Activated T-helper 1 cell treated with anti-CD3 and anti-CD28 coated beads, Interleukin-2, amount 50 U/mL, for 16 hours (primary cell): ENCODE data around the gene CDH2.

Experiments
- DNase-seq, 2 donors: peaks; one replicate each; pipeline ENCODE4 v3.0.0-alpha.2; 2020; ENCODE audit warnings: low read depth in 1 of 2, low spot score in 1 of 2

Gene CDH2

GRCh38 chr18:28045880-28046279 is 131.1 kb downstream of the CDH2 start:
- DNase-seq, result no peak

GRCh38 chr18:28045176-28045810 is 131.6 kb downstream of the CDH2 start:
- no peak for DNase-seq

GRCh38 chr18:28044036-28044435 is 132.9 kb downstream of the CDH2 start:
- DNase-seq, result no peak

- DNase-seq, result no peak
These were observed 133.3 kb downstream of the CDH2 start for GRCh38 chr18:28043631-28044030.

GRCh38 chr18:28041366-28041765 is 135.6 kb downstream of the CDH2 start:
- DNase-seq, result no peak

- DNase-seq, result no peak
These were observed 136.2 kb downstream of the CDH2 start for GRCh38 chr18:28040716-28041115.

- no peak for DNase-seq
These were observed 136.7 kb downstream of the CDH2 start for GRCh38 chr18:28040211-28040610.

- no peak for DNase-seq
These were observed 137.2 kb downstream of the CDH2 start for GRCh38 chr18:28039691-28040090.

GRCh38 chr18:28039078-28039477 is 137.9 kb downstream of the CDH2 start:
- DNase-seq, result no peak

- no peak for DNase-seq
These were observed 140.4 kb downstream of the CDH2 start for GRCh38 chr18:28036488-28036887.

GRCh38 chr18:28034567-28034966 is 142.4 kb downstream of the CDH2 start:
- no peak for DNase-seq

GRCh38 chr18:28032177-28032576 is 144.8 kb downstream of the CDH2 start:
- no peak for DNase-seq

- no peak for DNase-seq
These were observed 146.5 kb downstream of the CDH2 start for GRCh38 chr18:28030458-28030857.

GRCh38 chr18:28027755-28028154 is 149.2 kb downstream of the CDH2 start:
- DNase-seq, result no peak

- DNase-seq, result no peak
These were observed 157.4 kb downstream of the CDH2 start for GRCh38 chr18:28019425-28020108.

GRCh38 chr18:28018351-28018750 is 158.6 kb downstream of the CDH2 start:
- no peak for DNase-seq

GRCh38 chr18:28015671-28016070 is 161.3 kb downstream of the CDH2 start:
- no peak for DNase-seq

GRCh38 chr18:28013066-28013465 is 163.9 kb downstream of the CDH2 start:
- no peak for DNase-seq

GRCh38 chr18:28012336-28012735 is 164.6 kb downstream of the CDH2 start:
- DNase-seq, result no peak

- no peak for DNase-seq
These were observed 167.3 kb downstream of the CDH2 start for GRCh38 chr18:28009589-28009988.

- no peak for DNase-seq
These were observed 169.1 kb downstream of the CDH2 start for GRCh38 chr18:28007841-28008240.

GRCh38 chr18:28005164-28005563 is 171.8 kb downstream of the CDH2 start:
- DNase-seq, result no peak

GRCh38 chr18:28004606-28005005 is 172.3 kb downstream of the CDH2 start:
- no peak for DNase-seq
